Vagina (tissue), 2 donors: ENCODE data around the gene PPP3CA. TPM values are rescaled to one million over a fixed set of nuclear protein-coding genes. Genes with fewer than 3 reads are reported as not detected.

Experiments used
- DNase-seq, 2 donors: peaks; one replicate each; pipeline ENCODE4 v3.0.0-alpha.2; 2017; ENCODE audit errors: extremely low spot score in 2 of 2
- H3K27ac ChIP-seq: fragments of 200-600 bp; sonication (generic); one replicate; pipeline ENCODE4 v1.5.1; 2019
- H3K27me3 ChIP-seq: fragments of 200-600 bp; sonication (generic); one replicate; pipeline ENCODE4 v1.5.1; 2019
- H3K36me3 ChIP-seq, 2 donors: fragments of 200-600 bp; sonication (generic); one replicate each; pipeline ENCODE4 v1.5.1; 2017 to 2019
- H3K4me1 ChIP-seq: fragments of 200-600 bp; sonication (generic); one replicate; pipeline ENCODE4 v1.5.1; 2019
- H3K4me3 ChIP-seq, 2 donors: fragments of 200-600 bp; sonication (generic); 1 replicate in 1 of 2; 2 replicates in 1 of 2; pipeline ENCODE4 v1.5.1; 2016 to 2019
- H3K9me3 ChIP-seq: fragments of 200-600 bp; sonication (generic); one replicate; pipeline ENCODE4 v1.5.1; 2019
- CTCF ChIP-seq, 3 experiments: fragments of 450-650 bp in 2 of 3; fragments of 200-600 bp in 1 of 3; sonication (generic) in 1 of 3; IDR thresholded peaks; one replicate each; pipeline ENCODE4 v1.5.1; 2017 to 2019; ENCODE audit warnings: antibody characterized with exemption in 3 of 3, mild to moderate bottlenecking in 2 of 3, moderate library complexity in 2 of 3
- POLR2A ChIP-seq, 2 donors: fragments of 450-650 bp; IDR thresholded peaks; one replicate each; pipeline ENCODE4 v1.6.1; 2017; ENCODE audit warnings: antibody characterized with exemption in 2 of 2, mild to moderate bottlenecking in 2 of 2, moderate library complexity in 2 of 2
- POLR2AphosphoS5 ChIP-seq, 2 donors: sonication (generic); formaldehyde crosslinking; IDR thresholded peaks; one replicate each; pipeline ENCODE4 v1.9.0; 2017; ENCODE audit warnings: antibody characterized with exemption in 2 of 2, mild to moderate bottlenecking in 2 of 2, low read depth in 1 of 2; ENCODE audit not compliant: insufficient read depth in 1 of 2
- intact Hi-C: fragments of 100-400 bp; cut with DNase I; formaldehyde crosslinking; loops from one replicate; pipeline ENCODE4 v1.15.1; 2023
- total RNA-seq: library from RNA; depleted of rRNA; stranded (reverse); fragments of >200 nt; gene quantifications from one replicate; pipeline ENCODE4 v1.2.3, GENCODE V29; 2016

The PPP3CA gene
- total RNA-seq, 1 donor from 2014 or later, result 45.9 TPM

- no peaks in the 10 kb centered on the region for H3K27me3 ChIP-seq
- no peaks in the 10 kb centered on the region for H3K36me3 ChIP-seq
- no peak for DNase-seq
- intact Hi-C loops, result no loop called here
- H3K27ac ChIP-seq, result no peak overlapping the region
- TF ChIP-seq POLR2A (IDR thresholded peaks at IDR 0.05) (no peak), POLR2AphosphoS5 (IDR thresholded peaks at IDR 0.05; ENCODE audit: insufficient read depth in 1 of 2, low read depth in 1 of 2) (no peak), CTCF (IDR thresholded peaks at IDR 0.05) (no peak)
- H3K4me1 ChIP-seq, result peaks cover 17% of the 10 kb centered on the region
- H3K9me3 ChIP-seq, result no peaks in the 10 kb centered on the region
- H3K4me3 ChIP-seq, result no peak overlapping the region
Observed at GRCh38 chr4:101356928-101357327, 9.6 kb upstream of the PPP3CA start.

GRCh38 chr4:101355767-101356702 is 8.7 kb upstream of the PPP3CA start:
- no peak for DNase-seq
- intact Hi-C loops, result no loop called here
- no peak overlapping the region for H3K27ac ChIP-seq
- no peaks in the 10 kb centered on the region for H3K27me3 ChIP-seq
- H3K4me3 ChIP-seq, result no peak overlapping the region
- peaks cover 17% of the 10 kb centered on the region for H3K4me1 ChIP-seq
- H3K36me3 ChIP-seq, result no peaks in the 10 kb centered on the region
- no peaks in the 10 kb centered on the region for H3K9me3 ChIP-seq
- TF ChIP-seq CTCF (IDR thresholded peaks at IDR 0.05) (no peak), POLR2AphosphoS5 (IDR thresholded peaks at IDR 0.05; ENCODE audit: insufficient read depth in 1 of 2, low read depth in 1 of 2) (no peak), POLR2A (IDR thresholded peaks at IDR 0.05) (no peak)

- no peak for DNase-seq
- intact Hi-C loops, result no loop called here
Observed at GRCh38 chr4:101355246-101355645, 7.9 kb upstream of the PPP3CA start.

GRCh38 chr4:101349801-101350064 is 2.4 kb upstream of the PPP3CA start:
- Histone ChIP-seq H3K27ac (no peak overlapping the region), H3K36me3 (no peaks in the 10 kb centered on the region), H3K27me3 (no peaks in the 10 kb centered on the region), H3K9me3 (no peaks in the 10 kb centered on the region), H3K4me3 (no peak overlapping the region), H3K4me1 (peaks cover 25% of the 10 kb centered on the region)
- TF ChIP-seq POLR2A (IDR thresholded peaks at IDR 0.05) (no peak), CTCF (IDR thresholded peaks at IDR 0.05) (no peak), POLR2AphosphoS5 (IDR thresholded peaks at IDR 0.05; ENCODE audit: insufficient read depth in 1 of 2, low read depth in 1 of 2) (no peak)
- DNase-seq, result no peak
- intact Hi-C loops, result loop anchor here (5.0 kb wide), 2 partner anchors 157 to 367 kb away; no protein-coding TSS in a partner anchor

More at GRCh38 chr4:101355246-101355645, 7.9 kb upstream of the PPP3CA start:
- no peak overlapping the region for H3K4me3 ChIP-seq
- no peaks in the 10 kb centered on the region for H3K27me3 ChIP-seq
- H3K36me3 ChIP-seq, result no peaks in the 10 kb centered on the region
- H3K4me1 ChIP-seq, result peaks cover 17% of the 10 kb centered on the region
- TF ChIP-seq POLR2A (IDR thresholded peaks at IDR 0.05) (no peak), POLR2AphosphoS5 (IDR thresholded peaks at IDR 0.05; ENCODE audit: insufficient read depth in 1 of 2, low read depth in 1 of 2) (no peak), CTCF (IDR thresholded peaks at IDR 0.05) (no peak)
- no peaks in the 10 kb centered on the region for H3K9me3 ChIP-seq
- H3K27ac ChIP-seq, result no peak overlapping the region
